Hepatocyte (in vitro differentiated cells): Measurements from ENCODE around the gene ITM2C. TPM values are rescaled to one million over a fixed set of nuclear protein-coding genes. Genes with fewer than 3 reads are reported as not detected.

Source experiments
- DNase-seq: peaks from one replicate; pipeline ENCODE4 v3.0.0-alpha.2; 2016; ENCODE audit warnings: low spot score
- H2AFZ ChIP-seq: fragments of 200-600 bp; sonication (generic); 2 replicates; pipeline ENCODE4 v1.6.0; 2016; ENCODE audit warnings: antibody characterized with exemption, mild to moderate bottlenecking
- H3K27ac ChIP-seq: fragments of 200-600 bp; sonication (generic); 2 replicates; pipeline ENCODE4 v1.5.1; 2016; ENCODE audit warnings: mild to moderate bottlenecking
- H3K27me3 ChIP-seq: fragments of 200-600 bp; sonication (generic); 2 replicates; pipeline ENCODE4 v1.6.1; 2016
- H3K36me3 ChIP-seq: fragments of 200-600 bp; sonication (generic); replicated peaks from 2 replicates; pipeline ENCODE4 v1.5.1; 2016; ENCODE audit warnings: low read depth; ENCODE audit not compliant: insufficient read depth
- H3K4me1 ChIP-seq: fragments of 200-600 bp; sonication (generic); 2 replicates; pipeline ENCODE4 v1.5.1; 2016; ENCODE audit warnings: mild to moderate bottlenecking, moderate library complexity; ENCODE audit not compliant: insufficient read depth
- H3K4me2 ChIP-seq: fragments of 200-600 bp; sonication (generic); 2 replicates; pipeline ENCODE4 v1.6.0; 2016
- H3K4me3 ChIP-seq: fragments of 200-600 bp; sonication (generic); 2 replicates; pipeline ENCODE4 v1.5.1; 2016; ENCODE audit warnings: mild to moderate bottlenecking
- H3K79me2 ChIP-seq: fragments of 200-600 bp; sonication (generic); 2 replicates; pipeline ENCODE4 v1.6.0; 2017; ENCODE audit warnings: mild to moderate bottlenecking
- H3K9me2 ChIP-seq: fragments of 200-600 bp; sonication (generic); replicated peaks from 2 replicates; pipeline ENCODE4 v1.6.0; 2017; ENCODE audit warnings: mild to moderate bottlenecking; ENCODE audit not compliant: insufficient read depth
- H3K9me3 ChIP-seq: fragments of 200-600 bp; sonication (generic); 2 replicates; pipeline ENCODE4 v1.5.1; 2016; ENCODE audit warnings: low read depth, mild to moderate bottlenecking
- H4K20me1 ChIP-seq: fragments of 200-600 bp; sonication (generic); 2 replicates; pipeline ENCODE4 v1.6.0; 2016; ENCODE audit warnings: mild to moderate bottlenecking; ENCODE audit not compliant: insufficient read depth, poor library complexity, severe bottlenecking
- CTCF ChIP-seq: fragments of 200-600 bp; sonication (generic); IDR thresholded peaks from 2 replicates; pipeline ENCODE4 v1.5.1; 2016; ENCODE audit warnings: antibody characterized with exemption, mild to moderate bottlenecking; ENCODE audit not compliant: poor library complexity
- EZH2 ChIP-seq: fragments of 200-600 bp; sonication (generic); IDR thresholded peaks from 2 replicates; pipeline ENCODE4 v1.6.1; 2016; ENCODE audit warnings: antibody characterized with exemption, mild to moderate bottlenecking, borderline replicate concordance
- EZH2phosphoT487 ChIP-seq: fragments of 200-600 bp; sonication (generic); IDR thresholded peaks from one replicate; pipeline ENCODE4 v1.6.1; 2018; ENCODE audit warnings: antibody characterized with exemption, mild to moderate bottlenecking, low read depth, moderate library complexity; ENCODE audit not compliant: unreplicated experiment, severe bottlenecking
- WGBS: methylation state at CpG from one replicate; pipeline ENCODE4 v1.1.6; 2016; ENCODE audit warnings: low lambda C conversion rate; ENCODE audit errors: missing lambda C conversion rate; 5-methylcytosine and 5-hydroxymethylcytosine counted together
- polyA plus RNA-seq: library from polyadenylated mRNA; unstranded; fragments of >200 nt; fragmentation: Nextera tagmentation; extraction: Ambion mirVana; gene quantifications from 2 replicates; pipeline ENCODE4 v1.2.1, GENCODE V29; 2016
- total RNA-seq: library from RNA; depleted of rRNA; stranded (reverse); fragments of >200 nt; gene quantifications from 2 replicates; pipeline ENCODE4 v1.2.3, GENCODE V29; 2014

Gene ITM2C
- total and polyA plus RNA-seq, 2 experiments from 2014 or later = 485 to 537 TPM

- Histone ChIP-seq H2AFZ (no peak overlapping the region), H3K27ac (no peak overlapping the region), H3K4me2 (no peak overlapping the region), H3K36me3 (no peaks in the 10 kb centered on the region), H3K4me1 (no peaks in the 10 kb centered on the region), H3K9me3 (no peaks in the 10 kb centered on the region), H3K27me3 (no peaks in the 10 kb centered on the region), H3K4me3 (no peak overlapping the region), H3K79me2 (no peaks in the 10 kb centered on the region), H4K20me1 (no peaks in the 10 kb centered on the region), H3K9me2 (no peaks in the 10 kb centered on the region)
- no peak for TF ChIP-seq CTCF
- no peak for TF ChIP-seq EZH2
- TF ChIP-seq EZH2phosphoT487 = no peak
- 89% methylated on average over 6 of the region's 6 CpGs for WGBS
- DNase-seq = no peak
These were observed 59.3 kb downstream of the ITM2C start for GRCh38 chr2:230924092-230924469.

- no peak for TF ChIP-seq CTCF
- Histone ChIP-seq H3K9me3 (no peaks in the 10 kb centered on the region), H3K27me3 (no peaks in the 10 kb centered on the region), H3K79me2 (no peaks in the 10 kb centered on the region), H3K4me1 (no peaks in the 10 kb centered on the region), H3K9me2 (no peaks in the 10 kb centered on the region), H3K36me3 (no peaks in the 10 kb centered on the region), H3K4me2 (no peak within 1 kb of the TSS), H3K27ac (no peak within 1 kb of the TSS), H3K4me3 (no peak within 1 kb of the TSS), H4K20me1 (no peaks in the 10 kb centered on the region), H2AFZ (no peak within 1 kb of the TSS)
- 82% methylated on average over 26 of the region's 26 CpGs for WGBS
- no peak for DNase-seq
These were observed 60.0 kb downstream of the ITM2C start, which contains the start of gene GPR55 for GRCh38 chr2:230924470-230925341. Gene GPR55 (minus strand): TSS chr2:230925242. CDS start chr2:230910962, 14,280 bp downstream.

- no peaks in the 10 kb centered on the region for H4K20me1 ChIP-seq
- no peaks in the 10 kb centered on the region for H3K79me2 ChIP-seq
- no peak overlapping the region for H3K27ac ChIP-seq
- no peaks in the 10 kb centered on the region for H3K9me3 ChIP-seq
- no peaks in the 10 kb centered on the region for H3K36me3 ChIP-seq
- no peaks in the 10 kb centered on the region for H3K9me2 ChIP-seq
- H3K4me3 ChIP-seq = no peak overlapping the region
- H3K27me3 ChIP-seq = no peaks in the 10 kb centered on the region
- no peak overlapping the region for H2AFZ ChIP-seq
- H3K4me1 ChIP-seq = no peaks in the 10 kb centered on the region
- DNase-seq = no peak
- no peak overlapping the region for H3K4me2 ChIP-seq
- WGBS = 91% methylated on average over 9 of the region's 9 CpGs
- TF ChIP-seq EZH2 (no peak), CTCF (no peak), EZH2phosphoT487 (no peak)
These were observed 60.7 kb downstream of the ITM2C start for GRCh38 chr2:230925443-230925878.
